HTERT RPE-1 (cell line): ENCODE measurements around the gene TRAM2.
"Not testable (repeated sequence)": the region's sequence is repeated elsewhere in the genome, so short reads cannot be mapped to it uniquely, and the experiment has no call there.

ENCODE experiments used
- in situ Hi-C: fragments of 300-500 bp; cut with MboI; formaldehyde crosslinking; loops from 4 replicates; pipeline ENCODE4 v1.14.3; 2020; ENCODE audit warnings: low sequenced_read_pairs

TRAM2 gene

DNA sequence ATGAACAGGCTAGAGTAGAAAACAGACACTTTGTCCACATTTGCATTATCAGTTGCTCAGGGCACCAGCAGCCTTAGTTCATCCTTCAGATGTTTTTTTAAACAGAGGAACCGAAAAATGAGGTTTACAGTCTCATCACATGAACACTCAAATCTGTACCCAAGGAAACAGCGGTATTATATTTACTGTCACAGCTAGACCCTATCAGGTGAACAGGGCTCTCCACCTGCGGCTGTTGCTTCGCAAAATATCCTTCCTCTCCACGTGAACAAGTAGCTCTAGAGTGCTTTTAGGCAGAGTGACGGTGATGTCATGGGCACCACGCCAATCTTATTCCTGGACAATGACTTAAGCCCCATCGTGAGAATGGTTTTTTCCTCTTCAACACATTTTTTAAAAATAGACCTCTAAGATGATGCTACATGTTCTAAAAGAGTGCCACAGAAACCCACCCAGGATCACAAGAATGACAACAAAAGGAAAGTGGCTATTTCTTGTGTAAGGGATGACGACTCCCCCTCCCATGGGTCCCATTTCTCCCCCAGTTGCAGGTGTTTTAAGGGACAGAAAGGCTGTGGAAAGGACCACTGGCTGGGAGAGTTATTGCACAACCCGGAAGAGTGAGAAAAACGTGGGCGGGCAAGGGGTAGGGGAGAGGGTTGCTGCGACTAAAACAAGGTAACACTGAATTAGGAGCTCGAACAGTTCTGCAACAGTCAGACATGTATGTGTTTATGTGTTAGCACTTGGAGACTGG lies 79.0 kb downstream of the TRAM2 start:
- in situ Hi-C loops: no loop called here

DNA sequence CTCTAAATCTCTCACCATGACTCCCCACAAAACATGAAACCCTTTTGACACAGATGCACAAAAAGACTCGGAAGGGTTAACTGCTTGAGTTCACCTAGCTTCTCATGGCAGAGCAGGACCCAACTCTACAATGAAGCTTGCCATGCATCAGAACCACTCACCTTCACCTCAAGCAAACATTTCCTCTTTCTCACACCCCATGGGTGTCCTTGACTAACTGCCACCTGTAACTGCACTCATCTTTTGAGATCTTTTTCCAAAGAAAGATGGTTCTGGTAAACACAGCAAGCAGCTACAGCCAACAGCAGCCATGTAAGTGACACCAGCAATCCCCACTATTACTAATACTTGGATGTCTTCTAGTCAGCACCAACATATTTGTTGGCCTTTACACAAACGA lies 80.2 kb downstream of the TRAM2 start:
- in situ Hi-C loops: no loop called here

DNA sequence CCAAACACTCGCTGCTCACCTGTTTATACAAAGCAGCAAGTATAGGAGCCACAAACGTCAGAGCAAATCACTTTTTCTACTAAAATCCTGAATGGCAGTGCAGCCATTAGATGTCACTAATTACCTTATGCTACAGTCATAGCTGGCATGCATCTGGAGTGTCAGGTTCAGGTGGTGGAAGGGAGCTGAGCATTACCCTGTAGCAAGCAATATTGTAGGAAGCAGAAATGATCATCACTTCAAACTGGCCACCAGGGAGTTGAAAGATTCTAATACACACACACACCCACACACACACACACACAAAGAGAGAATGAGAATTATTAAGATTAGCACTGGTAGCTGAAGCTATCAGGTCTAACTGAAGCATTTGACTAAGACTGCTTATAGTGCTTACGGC lies 80.9 kb downstream of the TRAM2 start:
- in situ Hi-C loops: no loop called here

DNA sequence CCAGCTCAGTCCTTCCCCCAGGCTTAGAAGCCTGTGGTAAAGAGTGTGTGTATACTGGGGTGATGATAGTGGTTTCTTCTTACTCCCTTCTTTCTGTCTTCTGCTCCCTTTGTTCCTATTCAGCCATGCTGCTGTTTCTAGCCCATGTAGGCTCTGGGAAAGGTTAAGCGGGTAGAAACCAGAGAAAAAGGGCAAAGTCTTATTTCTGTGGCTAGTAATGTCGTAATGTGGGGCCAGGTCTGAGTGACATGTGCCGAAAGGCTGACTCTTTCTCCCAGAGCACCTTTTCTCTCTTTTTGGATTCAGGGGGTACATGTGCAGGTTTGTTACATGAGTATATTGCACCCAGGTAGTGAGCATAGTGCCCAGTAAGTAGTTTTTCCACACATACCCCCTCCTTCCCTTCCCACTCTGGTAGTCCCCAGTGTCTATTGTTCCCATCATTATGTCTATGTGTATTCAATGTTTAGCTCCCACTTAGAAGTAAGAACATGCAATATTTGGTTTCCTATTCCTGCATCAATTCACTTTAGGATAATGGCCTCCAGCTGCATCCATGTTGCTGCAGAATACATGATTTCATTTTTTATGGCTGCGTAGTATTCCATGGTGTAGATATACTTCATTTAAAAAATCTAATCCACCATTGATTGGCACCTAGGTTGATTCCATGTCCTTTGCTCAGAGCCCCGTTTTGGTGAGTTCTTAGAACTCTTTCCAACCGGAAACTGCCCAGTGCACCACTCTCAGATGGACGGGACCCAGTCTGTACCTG lies 82.4 kb downstream of the TRAM2 start:
- in situ Hi-C loops: no loop called here

DNA sequence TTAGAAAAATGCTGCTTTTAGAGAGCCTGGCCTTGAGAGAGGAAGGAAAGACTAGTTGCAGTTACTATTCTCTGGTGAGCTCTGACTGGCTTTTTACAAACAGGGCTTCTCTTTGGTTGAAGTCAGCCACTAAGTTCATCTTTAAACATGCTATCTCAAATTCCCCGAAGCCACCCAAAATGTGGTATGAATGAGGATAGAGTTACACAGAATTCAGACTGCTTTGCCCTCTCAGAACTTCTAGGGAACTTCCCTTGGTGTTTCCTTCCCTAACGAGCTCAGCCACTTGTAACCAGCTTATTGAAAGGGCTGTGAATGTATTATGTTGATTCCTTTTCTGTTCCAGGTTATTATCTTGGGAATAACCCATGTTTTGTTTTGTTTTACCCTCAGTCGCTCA lies 83.2 kb downstream of the TRAM2 start:
- in situ Hi-C loops: no loop called here

DNA sequence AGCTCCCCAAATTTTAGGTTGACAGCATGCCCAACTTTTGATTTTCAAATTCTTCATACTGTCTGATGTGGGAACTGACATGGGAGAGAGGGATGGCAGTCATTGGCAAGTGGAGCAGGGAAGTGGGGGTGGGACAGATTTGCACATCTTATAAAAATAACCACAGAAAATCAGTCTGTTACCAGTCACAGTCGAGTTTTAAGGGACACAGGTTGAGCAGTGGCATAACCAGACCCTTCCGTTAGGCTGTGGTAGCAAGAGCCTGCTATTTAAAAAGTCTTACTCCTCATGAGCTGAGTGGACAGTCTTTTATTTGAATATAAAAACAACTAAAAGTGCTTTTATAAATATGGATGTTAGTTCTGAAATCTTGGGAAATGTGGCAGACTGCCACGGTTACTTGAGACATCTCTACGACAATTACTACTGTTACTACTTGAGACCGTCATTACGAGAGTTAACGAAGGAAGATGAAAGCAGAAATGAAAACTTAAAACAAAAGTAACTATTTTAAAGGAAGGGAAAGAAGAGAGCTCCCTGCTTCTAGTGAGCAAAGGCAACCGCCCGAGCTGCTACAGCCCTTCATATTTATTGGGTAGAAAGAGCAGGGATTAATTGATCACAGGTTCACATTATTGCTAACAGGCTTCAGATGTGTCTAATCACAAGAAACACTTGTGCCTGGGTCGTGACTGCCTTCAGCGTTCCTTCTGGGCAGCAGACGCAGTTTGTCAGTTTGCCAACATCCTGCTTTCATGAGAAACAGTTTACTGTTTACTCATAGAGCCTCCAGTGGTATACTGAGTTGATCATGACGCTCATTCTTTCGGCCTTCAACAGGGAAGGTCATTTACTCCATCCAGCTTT lies 85.4 kb downstream of the TRAM2 start:
- in situ Hi-C loops: no loop called here

DNA sequence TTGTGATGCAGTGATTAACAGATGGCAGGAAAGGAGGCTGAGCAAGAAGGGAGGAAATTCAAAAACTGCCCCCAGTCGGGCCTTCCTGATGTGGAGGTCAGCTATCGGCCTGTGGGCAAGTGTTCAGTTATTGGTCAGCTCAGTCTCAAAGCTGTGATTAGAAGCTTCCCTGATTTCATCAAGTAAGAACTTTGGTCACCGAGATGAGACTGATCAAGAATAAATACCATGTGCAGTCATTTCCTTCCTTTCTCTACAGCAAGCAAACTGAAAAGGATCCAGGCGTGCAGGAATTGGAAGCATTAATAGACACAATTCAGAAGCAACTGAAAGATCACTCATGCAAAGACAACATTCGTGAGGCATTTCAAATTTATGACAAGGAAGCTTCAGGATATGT lies 87.0 kb downstream of the TRAM2 start:
- in situ Hi-C loops: no loop called here

DNA sequence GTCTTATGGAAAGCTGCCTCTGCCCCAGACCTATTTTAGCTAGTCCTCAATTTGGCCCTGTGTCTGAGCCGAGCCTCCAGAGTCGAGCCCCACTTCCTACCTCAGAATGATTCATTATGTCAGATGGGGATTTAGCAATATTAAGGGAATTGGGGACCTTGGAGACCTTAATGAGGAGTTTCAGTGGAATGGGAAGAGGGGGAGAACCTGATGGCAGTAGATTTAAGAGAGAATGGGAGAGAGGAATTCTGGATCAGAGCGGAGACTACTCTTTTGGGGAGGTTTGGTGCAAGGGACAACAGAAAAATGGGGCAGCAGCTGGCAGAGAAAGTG lies 93.2 kb downstream of the TRAM2 start:
- in situ Hi-C loops: no loop called here

DNA sequence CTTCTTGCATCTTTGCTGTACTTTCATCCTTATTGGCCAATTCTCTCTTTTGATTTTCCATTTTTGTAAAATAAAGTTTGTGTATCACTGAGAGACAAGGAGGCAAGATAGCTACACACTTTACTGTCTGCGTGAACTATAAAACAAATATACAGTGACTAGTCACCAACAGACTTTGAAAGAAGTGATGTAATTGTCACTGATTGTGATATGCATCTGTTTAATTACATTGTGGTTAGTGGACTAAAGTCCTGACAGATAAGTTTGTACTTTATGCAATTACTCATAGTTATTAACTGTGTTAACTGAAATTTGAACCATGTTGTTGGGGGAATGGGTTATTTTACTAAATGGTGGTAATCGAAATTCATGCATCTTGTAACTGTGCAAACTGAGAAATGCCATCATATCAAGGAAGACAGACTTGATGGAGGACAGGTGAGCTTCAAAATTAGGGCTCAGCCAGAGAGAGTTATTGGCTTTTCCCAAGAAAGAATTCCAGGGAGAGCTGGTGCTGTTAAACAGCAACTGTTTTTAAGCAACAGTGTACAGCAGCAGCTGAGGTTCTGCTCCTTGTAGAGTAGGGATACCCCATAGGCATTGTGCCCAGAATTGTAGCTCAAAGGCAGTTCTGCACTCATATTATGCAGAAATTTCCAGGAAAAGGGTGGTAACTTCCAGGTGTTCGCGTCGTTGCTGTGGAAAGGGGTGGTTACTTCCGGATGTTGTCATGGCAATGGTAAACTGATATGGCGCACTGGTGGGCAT lies 93.8 kb downstream of the TRAM2 start:
- in situ Hi-C loops: no loop called here

DNA sequence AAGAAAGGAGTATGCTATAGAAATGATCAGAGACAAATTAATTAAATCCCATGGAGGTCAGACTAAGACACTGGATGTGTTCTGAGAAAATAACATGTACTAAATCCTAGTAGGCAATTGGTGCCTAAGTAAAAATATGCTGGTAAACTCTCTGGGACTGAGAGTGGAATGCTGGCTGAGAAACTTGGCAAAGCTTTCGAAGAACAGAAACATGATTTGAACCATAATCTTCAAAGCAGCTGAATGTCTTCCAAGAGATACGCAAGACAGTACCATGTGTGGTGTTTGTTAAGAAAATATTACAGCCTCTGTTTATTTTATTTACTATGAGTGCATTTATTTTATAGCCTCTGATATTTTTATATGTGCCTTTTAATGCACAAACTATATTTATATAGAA lies 101.6 kb downstream of the TRAM2 start:
- in situ Hi-C loops: no loop called here

DNA sequence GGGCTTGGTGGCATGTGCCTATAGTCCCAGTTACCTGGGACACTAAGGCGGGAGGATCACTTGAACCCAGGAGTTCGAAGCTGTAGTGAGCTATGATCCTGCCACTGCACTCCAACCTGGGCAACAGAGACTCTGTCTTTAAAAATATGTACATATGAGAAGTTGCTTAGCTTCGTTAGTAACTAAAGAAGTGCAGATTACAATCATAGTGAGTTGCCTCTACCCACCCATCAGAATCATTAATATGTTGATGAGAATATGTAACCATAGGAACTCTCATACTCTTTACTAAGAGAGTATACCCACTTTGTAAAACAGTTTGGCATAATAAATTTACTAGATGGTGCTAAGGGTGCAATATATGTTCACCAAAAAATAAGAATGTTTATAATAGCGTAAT lies 102.7 kb downstream of the TRAM2 start:
- in situ Hi-C loops: no loop called here

DNA sequence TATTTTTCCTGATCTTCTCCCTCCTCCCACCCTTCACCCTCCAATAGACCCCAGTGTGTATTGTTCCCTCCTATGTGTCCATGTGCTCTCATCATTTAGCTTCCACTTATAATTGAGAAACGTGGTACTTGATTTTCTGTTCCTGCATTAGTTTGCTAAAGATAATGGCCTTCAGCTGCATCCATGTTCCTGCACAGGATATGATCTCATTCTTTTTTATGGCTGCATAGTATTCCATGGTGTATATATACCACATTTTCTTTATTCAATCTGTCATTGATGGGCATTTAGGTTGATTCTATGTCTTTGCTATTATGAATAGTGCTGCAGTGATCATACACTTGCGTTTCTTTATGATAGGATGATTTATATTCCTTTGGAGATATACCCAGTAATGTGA lies 115.7 kb downstream of the TRAM2 start:
- in situ Hi-C loops: not testable (repeated sequence)

DNA sequence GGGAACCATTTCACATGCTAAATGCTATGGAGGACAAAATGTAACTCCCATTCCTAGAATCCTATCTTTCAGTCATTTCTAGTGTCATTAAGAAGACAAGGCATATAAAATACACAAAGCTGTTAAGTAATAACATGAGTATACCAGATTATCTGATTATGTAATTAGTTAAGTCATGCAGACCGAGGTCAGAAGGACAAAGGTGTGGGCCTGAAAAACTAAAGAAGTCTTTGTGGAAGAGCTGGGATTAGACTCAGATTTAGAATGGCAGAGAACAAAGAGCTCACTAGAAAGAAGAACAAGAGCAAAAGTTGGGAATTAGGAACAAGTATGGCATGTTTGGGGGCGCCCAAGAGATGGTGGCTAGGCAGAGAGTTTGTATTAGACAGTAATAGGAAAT lies 119.8 kb downstream of the TRAM2 start:
- in situ Hi-C loops: no loop called here

DNA sequence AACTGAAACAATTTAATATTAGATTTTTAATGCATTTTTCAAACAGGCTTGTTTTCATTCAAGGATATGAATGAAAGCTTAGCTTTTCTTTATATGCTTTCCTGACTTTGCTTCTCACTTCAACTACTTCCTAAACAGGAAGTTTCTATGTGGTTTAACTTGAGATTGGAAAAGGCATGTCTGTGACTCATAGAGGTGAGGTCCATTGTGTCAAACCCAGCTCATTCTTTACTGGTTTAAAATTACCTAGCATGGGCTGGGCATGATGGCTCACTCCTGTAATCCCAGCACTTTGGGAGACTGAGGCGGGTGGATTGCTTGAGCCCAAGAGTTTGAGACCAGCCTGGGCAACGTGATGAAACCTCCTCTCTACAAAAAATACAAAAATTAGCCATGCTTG lies 122.3 kb downstream of the TRAM2 start:
- in situ Hi-C loops: no loop called here
